ENCODE results near the gene ESYT2.

The ESYT2 gene

GRCh38 chr7:158729646-158730382 is 99.5 kb downstream of the ESYT2 start:
- in situ Hi-C loops (cut with MboI; ENCODE audit: low sequenced_read_pairs) = no loop called here

GRCh38 chr7:158728911-158729645 is 100.2 kb downstream of the ESYT2 start:
- in situ Hi-C loops (cut with MboI; ENCODE audit: low sequenced_read_pairs) = no loop called here

- in situ Hi-C loops (cut with MboI; ENCODE audit: low sequenced_read_pairs) = no loop called here
These were observed 101.6 kb downstream of the ESYT2 start for GRCh38 chr7:158727690-158728089.

- in situ Hi-C loops (cut with MboI; ENCODE audit: low sequenced_read_pairs) = no loop called here
These were observed 103.0 kb downstream of the ESYT2 start for GRCh38 chr7:158726277-158726807.

- in situ Hi-C loops (cut with MboI; ENCODE audit: low sequenced_read_pairs) = no loop called here
These were observed 103.9 kb downstream of the ESYT2 start for GRCh38 chr7:158725506-158725800.

- in situ Hi-C loops (cut with MboI; ENCODE audit: low sequenced_read_pairs) = no loop called here
These were observed 104.4 kb downstream of the ESYT2 start for GRCh38 chr7:158724658-158725505.

- in situ Hi-C loops (cut with MboI; ENCODE audit: low sequenced_read_pairs) = no loop called here
These were observed 105.5 kb downstream of the ESYT2 start for GRCh38 chr7:158723714-158724385.

- in situ Hi-C loops (cut with MboI; ENCODE audit: low sequenced_read_pairs) = no loop called here
These were observed 106.0 kb downstream of the ESYT2 start for GRCh38 chr7:158723266-158723665.

GRCh38 chr7:158722574-158723237 is 106.6 kb downstream of the ESYT2 start:
- in situ Hi-C loops (cut with MboI; ENCODE audit: low sequenced_read_pairs) = no loop called here

GRCh38 chr7:158720112-158720511 is 109.2 kb downstream of the ESYT2 start:
- in situ Hi-C loops (cut with MboI; ENCODE audit: low sequenced_read_pairs) = no loop called here

GRCh38 chr7:158716802-158717201 is 112.5 kb downstream of the ESYT2 start:
- in situ Hi-C loops (cut with MboI; ENCODE audit: low sequenced_read_pairs) = no loop called here

GRCh38 chr7:158710651-158711102 is 118.6 kb downstream of the ESYT2 start:
- in situ Hi-C loops (cut with MboI; ENCODE audit: low sequenced_read_pairs) = no loop called here

GRCh38 chr7:158707610-158708009 is 121.7 kb downstream of the ESYT2 start:
- in situ Hi-C loops (cut with MboI; ENCODE audit: low sequenced_read_pairs) = no loop called here

GRCh38 chr7:158706710-158707590 is 122.4 kb downstream of the ESYT2 start:
- in situ Hi-C loops (cut with MboI; ENCODE audit: low sequenced_read_pairs) = no loop called here

GRCh38 chr7:158706273-158706704 is 123.0 kb downstream of the ESYT2 start:
- in situ Hi-C loops (cut with MboI; ENCODE audit: low sequenced_read_pairs) = no loop called here

GRCh38 chr7:158705234-158705850 is 124.0 kb downstream of the ESYT2 start:
- in situ Hi-C loops (cut with MboI; ENCODE audit: low sequenced_read_pairs) = no loop called here

- in situ Hi-C loops (cut with MboI; ENCODE audit: low sequenced_read_pairs) = no loop called here
These were observed 124.6 kb downstream of the ESYT2 start, which contains the start of gene NCAPG2 for GRCh38 chr7:158704524-158705233. Gene NCAPG2, minus strand, starts transcription at chr7:158704804. Its CDS starts 2,905 bp downstream, at chr7:158701899.

Measured in HL-60/S4 (cell line).